HEK293T (cell line): ENCODE measurements around the gene ZNF362.

Experiments used
- BHLHE40 ChIP-seq: fragments of 450-650 bp; IDR thresholded peaks from 2 replicates; pipeline ENCODE4 v1.6.1; 2016; ENCODE audit warnings: mild to moderate bottlenecking, moderate library complexity, borderline replicate concordance
- LEF1 ChIP-seq: fragments of 450-650 bp; IDR thresholded peaks from 2 replicates; pipeline ENCODE4 v1.6.1; 2017; ENCODE audit warnings: mild to moderate bottlenecking, borderline replicate concordance

DNA sequence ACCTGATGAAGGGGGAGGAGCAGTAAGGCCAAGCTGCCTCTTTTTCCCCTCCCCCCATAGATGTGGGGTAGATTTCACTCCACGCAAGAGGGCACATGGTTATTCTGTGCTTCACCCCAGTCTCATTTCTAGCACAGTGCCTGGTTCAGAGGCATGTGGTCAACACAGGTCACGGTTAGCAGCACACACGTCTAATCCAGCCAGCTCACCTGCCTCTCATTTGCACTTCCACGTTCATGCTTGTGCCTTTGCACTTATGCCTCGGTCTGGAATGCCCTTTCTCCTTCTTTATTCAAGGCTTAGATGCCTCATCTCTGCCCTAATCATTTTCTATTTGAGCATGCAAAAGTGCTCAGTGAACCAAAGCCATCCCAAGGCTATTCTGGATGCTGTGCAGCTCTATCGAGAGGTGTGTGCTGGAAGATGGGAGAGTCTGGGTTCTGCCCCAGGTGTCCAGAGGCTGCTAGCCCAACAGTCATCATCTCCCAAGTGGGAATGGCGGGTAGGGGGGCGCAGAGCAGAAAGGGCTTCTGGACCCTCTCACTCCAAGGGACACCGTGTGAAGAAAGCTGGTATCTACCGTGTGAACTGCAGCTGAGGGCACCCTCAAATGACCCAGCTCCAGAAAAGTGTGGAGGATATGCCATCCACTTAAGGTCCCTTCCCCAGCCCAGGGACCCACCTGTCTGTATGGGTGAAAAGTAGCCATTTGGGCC lies 66.7 kb downstream of the ZNF362 start:
- no peak for TF ChIP-seq LEF1
- TF ChIP-seq BHLHE40, result no peak
